Measurements from ENCODE around the gene POLR2B. TPM values are rescaled to one million over a fixed set of nuclear protein-coding genes. Genes with fewer than 3 reads are reported as not detected.
"Not testable (repeated sequence)": the region's sequence is repeated elsewhere in the genome, so short reads cannot be mapped to it uniquely, and the experiment has no call there.

Gene POLR2B
- total RNA-seq, 1 donor from 2014 or later = 132 TPM

DNA sequence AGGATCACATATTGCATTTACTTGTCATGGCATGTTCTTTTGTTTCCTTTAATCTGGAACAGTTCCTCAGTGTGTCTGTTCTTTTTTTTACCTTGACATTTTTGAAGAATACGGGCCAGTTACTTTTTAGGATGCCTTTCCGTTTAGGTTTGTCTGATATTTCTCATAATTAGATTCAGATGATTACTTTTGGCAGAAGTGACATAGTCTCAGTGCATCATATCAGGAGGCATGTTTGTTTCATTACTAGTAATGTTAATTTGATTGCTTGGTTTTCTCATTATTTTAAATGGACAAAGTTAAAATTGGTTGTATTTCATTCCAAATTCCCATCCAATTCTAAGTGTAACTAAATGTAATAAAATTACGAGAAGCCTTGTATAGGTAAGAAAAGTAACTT is 8.3 kb downstream of the POLR2B start:
- DNase-seq (ENCODE audit: low read depth) = no peak

DNA sequence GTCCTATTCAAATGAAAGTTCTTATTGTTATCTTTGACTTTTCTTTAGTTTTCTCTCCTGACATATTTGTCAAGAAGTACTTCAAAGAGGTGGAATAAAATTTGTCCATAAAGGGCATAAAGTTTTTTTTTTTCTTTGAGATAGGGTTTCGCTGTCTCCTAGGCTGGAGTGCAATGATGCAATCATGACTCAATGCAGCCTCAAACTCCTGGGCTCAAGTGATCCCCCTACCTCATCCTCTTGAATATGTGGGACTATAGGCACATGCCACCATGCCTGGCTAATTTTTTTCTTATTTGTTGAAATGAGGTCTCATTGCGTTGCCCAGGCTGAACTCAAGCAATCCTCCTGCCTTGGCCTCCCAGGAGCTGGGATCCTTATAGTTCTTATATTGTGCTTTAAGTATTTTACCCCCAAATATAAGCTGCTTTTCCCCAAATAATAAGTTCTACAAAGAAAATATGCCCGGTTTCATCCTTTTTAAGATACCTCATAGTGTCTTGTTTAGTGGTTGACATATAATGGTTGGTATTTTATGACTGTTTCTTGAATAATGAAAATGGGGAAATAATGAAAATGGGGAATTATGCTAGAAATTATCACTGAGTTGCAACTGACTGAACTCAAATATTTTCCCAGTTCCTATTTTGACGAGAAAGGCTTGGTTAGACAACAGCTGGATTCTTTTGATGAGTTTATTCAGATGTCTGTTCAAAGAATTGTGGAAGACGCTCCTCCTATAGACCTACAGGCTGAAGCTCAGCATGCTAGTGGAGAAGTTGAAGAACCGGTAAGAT is 11.6 kb downstream of the POLR2B start:
- DNase-seq (ENCODE audit: low read depth) = peak; percentile 13

DNA sequence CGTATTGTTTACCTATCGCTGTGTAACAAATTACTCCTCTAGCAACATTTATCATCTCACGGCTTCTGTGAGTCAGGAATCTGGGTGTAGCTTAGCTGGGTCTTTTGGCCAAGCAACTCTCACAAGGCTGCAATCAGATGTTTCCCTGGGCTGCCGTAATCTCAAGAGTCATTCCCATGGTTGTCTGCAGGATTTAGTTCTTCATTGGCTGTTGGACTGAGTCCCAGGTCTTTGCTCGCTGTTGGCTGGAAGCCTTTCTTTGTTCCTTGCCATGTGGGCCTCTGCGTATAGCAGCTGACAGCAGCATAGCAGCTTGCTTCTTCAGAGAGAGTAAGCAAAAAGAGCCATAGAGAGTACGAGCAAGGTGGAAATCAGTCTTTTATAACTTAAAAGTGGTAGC is 16.8 kb downstream of the POLR2B start:
- no peak for DNase-seq (ENCODE audit: low read depth)

DNA sequence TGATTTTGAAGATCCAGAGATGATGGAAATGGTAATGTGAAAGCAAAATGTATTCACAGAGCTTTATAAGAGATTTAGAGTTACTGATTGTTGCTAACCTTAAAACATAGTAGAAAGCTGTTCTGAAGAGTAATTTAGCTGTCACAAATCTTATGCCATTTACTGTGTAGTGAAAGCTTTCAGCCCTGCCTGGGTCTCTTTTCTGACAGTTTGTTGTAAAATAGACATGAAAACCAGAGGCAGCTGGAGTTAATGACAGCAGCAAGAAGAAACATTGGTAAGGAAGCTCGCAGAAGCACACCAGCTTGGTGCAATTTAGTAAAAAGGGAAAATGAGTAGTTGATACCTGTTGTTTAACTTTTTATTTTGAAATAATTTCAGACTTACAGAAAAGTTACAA is 21.1 kb downstream of the POLR2B start:
- DNase-seq (ENCODE audit: low read depth) = no peak

DNA sequence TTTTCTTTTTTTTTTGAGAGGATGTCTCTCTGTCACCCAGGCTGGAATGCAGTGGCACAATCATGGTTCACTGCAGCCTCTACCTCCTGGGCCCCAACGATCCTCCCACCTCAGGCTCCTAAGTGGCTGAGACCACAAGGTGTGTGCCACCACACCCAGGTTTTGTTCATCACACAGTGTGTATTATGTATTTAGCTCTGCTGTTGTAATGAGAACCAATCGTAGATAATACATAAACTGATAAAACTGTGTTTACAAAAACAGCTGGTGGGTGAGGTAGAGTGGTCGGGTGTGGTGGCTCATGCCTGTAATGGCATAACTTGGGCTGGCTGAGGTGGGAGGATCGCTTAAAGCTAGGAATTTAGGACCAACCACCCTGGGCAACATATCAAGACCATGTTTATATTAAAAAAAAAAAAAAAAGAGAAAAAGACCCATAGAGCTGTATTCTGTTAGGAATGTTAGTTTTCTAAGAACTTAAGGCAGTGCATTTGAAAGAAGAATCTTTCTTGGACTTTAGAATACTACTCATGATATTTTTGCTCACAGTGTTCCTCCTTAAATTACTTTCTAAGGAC is 34.9 kb downstream of the POLR2B start:
- no peak for DNase-seq (ENCODE audit: low read depth)

DNA sequence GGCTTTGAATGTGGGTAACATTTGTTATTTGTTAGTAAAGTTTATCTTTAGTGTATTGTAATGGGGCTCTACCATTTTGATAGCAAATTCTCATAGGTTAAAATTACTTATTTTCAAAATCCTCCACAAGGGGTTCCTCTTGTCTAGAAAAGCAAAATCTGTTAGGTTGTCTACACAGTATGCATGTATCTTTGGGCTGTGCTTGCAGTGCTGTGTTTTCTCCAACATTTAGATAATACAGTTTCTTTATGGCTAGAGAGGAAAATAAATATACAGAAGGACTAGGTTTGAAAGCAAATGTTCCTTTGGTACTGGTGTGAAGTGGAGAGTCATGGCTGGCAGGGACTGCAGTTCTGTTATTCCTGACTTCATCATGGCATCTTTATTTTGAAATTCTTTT is 40.3 kb downstream of the POLR2B start:
- no peak for DNase-seq (ENCODE audit: low read depth)

DNA sequence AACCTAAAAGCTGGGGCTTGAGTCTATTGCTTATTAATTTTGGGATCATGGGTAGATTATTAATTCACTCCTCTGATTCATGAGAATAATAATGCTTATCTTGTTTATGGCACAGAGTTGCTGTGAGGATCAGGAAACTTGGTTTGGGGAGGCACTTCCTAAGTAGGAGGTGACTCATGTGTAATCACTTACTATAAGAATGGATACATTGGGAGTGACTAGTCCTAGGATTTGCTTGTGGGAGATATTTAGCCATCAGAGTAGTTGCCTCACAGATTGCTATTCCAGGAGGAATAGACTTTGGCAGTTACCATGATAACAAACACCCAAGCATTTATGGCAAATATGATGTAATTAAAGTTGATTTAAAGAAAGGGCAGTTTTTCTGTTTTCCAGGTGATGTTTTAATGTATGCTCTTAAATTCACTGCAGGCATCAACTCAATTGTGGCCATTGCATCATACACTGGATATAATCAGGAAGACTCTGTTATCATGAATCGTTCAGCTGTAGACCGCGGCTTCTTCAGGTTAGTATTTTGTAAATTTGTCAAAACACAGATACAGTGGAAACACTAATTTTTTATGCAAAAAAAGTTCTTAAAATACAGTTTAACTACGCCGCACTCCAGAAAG is 41.9 kb downstream of the POLR2B start:
- DNase-seq (ENCODE audit: low read depth) = peak; percentile 92

DNA sequence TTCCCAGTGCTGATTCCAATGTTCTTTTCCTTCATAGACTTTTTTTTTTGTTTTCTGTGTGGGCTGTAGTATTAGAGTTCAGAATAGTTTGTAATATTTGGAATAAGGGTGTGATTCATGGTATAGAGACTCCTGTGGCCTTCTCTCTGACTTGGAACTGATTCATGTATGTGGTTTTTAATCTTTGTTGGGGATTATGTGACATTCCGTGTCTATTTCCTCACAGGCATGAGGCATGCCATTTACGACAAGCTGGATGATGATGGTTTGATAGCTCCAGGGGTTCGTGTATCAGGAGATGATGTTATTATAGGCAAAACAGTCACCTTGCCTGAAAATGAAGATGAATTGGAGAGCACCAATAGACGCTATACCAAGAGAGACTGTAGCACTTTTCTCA is 44.4 kb downstream of the POLR2B start:
- DNase-seq (ENCODE audit: low read depth) = peak; percentile 54

DNA sequence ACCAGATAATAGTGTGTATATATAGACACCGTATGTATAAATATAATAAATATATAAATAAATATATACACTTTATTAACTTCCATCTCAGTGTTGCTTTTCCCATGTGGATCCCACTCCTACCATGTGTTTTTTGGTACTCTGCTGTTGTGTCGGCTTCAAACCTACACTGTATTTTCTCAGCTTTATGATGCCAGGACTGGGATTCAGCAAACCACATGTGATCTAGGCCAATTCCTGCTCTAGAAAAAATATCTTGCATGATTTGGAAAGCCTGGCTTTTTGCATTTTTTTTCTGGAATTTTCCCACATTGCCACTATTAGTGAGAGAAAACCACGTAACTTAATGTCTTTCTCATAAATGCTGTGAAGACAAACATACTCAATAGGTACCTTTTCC is 55.8 kb downstream of the POLR2B start:
- no peak for DNase-seq (ENCODE audit: low read depth)

DNA sequence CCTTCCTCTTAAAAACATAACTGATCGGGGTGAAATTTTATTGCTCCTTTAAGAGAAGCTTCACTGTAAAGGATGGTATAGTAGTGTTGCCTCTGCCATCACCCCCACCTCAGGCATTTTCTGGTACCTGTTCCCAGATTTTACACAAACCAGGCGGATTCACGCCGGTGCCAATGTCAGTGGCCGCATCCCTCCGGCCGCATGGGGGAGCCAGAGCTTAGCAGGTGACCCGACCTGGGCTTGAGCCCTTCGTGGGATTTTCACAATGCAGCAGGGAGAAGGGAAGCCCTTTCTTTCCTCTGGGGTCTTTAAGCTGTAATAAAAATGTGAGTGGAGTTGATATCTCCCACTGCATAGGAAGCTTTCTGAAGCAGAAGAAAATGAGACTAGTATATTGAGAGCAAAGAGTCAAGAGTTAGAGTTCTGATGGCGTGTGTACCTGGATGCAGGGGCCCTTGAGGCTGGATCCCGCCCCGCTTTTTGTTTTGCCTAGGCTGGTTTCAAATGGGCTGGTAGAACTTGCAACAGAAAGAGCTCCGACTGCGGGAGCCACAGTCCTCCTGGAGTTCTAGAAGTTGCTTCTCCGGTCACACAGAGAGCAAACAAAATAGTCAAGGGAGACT is 59.4 kb downstream of the POLR2B start:
- DNase-seq (ENCODE audit: low read depth) = no peak

DNA sequence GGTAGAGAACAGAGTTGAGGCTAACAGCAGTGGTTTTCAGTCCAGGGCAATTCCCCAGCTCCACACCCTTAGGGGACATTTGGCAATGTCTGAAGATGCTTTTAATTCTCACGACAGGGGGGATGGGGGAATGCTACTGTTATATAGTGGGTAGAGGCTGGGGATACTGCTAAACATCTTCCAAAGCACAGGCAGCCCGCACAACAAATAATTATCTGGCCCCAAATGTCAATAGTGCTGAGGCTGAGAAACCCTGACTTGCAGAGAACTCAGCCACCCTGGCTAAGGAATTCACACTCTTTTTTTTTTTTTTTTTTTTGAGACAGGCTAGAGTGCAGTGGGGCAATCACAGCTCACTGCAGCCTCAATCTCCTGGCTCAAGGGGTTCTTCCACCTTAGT is 60.6 kb downstream of the POLR2B start:
- no peak for DNase-seq (ENCODE audit: low read depth)

DNA sequence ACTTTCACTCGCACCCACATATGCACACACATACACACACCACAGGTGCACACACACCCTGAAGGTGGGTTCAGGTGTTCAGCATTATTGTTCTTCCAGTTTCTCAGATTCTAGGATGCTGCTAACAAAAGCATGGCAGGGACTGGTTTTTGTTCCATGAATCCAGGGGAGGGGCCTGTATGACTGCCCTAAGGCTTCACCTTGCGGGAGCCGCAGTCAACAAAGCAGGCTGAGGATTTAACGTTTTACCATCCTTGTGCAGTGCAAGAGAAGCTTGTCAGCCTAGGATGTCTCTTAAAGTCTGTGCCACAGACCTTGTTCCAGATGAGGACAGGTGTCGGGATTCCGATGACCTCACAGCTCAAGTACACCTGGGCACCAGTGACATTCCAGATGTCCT is 61.8 kb downstream of the POLR2B start:
- no peak for DNase-seq (ENCODE audit: low read depth)

DNA sequence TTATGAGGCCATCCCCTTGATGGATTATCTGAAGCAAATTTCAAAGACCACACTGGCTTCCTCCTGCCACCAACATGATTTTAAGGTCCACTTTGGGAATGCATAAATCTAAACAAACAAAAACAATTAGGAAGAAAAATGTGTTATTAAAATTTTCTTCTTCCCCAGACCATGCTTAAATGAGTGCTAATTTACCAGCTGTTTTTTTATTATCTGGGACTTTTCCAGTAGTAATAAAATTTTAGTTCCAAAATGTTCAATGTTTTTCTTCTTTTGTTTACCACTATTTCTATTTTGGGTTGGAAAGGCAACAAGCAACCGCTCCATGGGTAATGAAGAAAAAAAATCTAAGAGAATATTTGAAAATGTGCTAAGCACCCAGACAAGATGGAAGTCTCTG is 62.3 kb downstream of the POLR2B start:
- no peak for DNase-seq (ENCODE audit: low read depth)

DNA sequence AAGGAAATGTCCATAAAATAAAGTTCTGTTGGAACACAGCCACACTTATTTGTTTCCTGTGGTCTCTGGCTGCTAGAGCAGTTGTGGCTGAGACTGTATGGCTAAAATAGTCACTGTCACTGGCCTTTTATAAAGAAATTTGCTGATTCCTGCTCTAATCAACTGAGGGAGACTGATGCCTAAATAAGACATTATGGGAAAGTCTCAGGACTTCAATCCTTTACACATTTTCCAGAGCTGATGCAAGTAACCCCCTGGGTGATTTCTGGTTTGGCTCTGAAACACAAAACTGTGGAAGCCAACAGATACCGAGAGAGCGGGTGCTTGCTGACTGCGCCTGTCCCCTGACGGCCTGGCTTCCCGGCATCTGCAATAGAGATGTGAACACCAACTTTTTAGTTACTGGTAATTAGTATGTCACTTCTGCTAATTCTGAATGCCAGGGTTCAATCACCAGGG is 64.0 kb downstream of the POLR2B start:
- no peak for DNase-seq (ENCODE audit: low read depth)

DNA sequence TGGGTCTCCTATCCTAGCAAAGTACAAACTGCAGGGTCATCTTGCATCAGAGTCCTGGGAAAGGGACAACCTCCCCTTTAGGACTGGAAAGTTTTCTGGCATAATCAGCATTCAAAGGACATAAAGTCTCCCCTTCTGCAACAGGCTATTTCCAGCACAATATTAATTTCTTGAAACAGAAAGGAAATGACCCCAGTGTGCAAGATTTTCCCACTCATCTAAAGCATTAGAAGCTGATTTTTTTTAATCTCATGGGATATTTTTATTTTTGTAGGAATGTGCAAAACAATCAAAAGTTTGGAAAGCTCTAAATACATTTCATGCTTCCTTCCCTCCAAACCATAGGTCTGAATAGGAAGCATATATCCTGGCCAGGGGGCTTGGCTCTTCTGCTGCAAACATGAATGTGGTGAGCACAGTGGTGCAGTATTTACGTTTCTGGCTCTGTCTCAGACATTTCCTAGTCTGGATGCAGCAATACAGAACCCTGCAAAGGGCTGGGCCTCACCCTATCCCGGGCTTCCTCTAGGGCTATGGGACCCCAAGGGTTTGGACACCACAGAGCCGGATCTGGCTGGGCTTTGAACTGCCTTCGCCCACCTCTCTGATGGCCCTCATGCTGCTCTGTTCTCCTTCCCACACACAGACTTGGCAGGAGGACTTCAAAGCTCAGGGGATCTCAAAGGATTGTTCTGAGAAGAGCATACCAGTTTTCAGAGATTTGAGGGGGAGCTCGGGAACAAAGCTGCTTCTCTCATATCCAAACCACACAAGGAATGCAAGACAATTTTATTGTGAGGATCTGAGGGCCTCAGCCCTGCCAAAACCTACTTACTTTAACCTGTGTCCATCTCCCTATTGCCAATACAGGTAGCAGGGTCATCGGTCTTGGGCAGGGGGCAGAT is 64.9 kb downstream of the POLR2B start:
- no peak for DNase-seq (ENCODE audit: low read depth)

DNA sequence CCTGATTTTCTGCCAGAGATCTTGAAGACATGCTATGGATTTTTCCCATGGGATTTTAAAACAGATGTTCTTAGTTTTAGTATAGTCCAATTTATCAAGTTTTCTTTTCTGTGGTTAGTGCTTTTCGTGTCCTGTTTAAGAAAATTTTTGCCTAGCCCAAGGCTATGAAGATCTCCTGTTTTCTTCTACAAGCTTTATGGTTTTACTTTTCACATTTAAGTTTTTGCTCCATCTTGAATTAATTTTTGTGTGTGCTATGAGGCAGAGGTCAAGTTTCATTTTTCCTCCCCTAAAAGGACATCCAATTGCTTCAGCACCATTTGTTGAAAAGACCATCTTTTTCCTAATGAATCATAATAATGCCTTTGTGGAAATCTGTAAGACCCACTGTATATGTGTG is 65.6 kb downstream of the POLR2B start:
- no peak for DNase-seq (ENCODE audit: low read depth)

DNA sequence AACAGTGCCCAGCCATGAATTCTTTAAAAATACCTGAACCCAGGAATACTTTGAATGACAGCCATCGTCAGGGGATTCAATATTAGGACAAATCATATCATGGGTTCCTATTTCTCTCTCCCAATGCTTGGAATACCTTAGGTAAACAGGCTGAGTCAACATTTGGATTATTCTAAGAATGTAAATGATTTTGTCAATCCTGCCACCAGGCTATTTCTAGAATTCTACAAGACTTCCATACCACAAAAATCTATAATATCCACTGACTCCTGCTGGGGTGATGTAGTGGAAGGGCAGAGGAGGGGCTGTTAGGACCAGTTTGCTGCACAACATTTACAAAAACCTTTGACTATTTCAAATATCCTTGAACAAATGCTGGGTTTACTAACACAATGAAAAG is 66.3 kb downstream of the POLR2B start:
- DNase-seq (ENCODE audit: low read depth) = peak; percentile 70

DNA sequence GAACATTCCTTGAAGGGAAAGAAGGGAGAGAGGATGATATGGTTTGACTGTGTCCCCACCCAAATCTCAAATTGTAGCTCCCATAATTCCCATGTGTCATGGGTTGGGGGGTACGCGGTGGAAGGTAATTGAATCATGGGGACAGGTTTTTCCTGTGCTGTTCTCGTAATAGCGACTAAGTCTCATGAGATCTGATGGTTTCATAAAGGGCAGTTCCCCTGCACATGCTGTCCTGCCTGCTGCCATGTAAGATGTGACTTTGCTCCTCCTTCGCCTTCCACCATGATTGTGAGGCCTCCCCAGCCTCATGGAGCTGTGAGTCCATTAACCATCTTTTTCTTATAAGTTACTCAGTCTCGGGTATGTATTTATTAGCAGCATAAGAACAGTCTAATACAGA is 68.3 kb downstream of the POLR2B start:
- DNase-seq (ENCODE audit: low read depth) = not testable (repeated sequence)

DNA sequence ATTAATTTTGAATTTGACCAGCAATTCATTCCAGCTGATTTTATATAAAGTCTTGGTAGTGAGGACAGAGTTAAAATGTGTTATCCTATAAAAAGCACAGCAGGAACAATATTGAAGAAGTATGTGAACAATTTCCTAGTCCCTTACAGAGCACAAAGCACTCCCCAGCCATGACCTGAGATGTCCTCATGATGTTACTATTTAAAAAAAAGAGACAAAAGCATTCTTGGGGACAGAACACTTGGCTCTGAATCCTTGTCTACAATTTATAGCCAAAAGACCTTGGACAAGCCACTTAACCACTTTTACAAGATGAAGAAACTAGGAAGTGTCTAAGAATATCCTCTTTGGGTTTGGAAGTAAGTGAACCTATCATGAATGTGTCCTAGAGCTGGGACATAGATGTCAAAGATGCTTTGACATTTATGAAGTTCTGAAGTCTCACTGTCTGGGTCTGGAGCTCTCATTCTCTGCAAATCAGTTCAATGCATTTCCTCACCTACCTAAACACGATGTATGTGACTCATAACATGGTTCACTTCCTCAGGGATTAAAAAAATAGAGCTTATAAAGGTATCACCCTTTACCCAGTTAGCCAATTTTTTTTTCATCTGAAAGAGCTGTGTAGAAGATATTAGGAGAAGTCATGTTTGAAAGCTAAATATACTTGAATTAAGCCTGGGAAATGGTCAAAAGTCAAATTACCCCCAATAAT is 70.1 kb downstream of the POLR2B start:
- peak; percentile 69 for DNase-seq (ENCODE audit: low read depth)

DNA sequence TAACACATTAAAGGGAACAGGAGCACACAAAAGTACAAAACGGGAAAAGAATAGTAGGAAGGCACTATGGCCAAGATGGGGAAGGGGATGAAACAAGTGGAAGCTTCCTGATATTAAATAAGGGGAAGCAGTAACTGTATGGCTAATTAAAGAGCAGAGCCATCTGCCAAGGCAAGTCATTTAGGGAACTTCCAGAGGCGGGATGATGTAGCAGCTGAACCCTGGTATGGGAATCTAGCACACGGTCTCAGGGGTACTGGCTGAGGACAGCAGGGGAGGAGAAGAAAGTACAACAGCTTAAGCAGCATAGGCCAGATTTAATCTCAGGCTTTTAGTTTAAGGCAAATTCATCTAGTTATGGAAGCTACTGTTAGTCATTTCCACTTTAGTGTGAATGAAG is 72.4 kb downstream of the POLR2B start:
- DNase-seq (ENCODE audit: low read depth) = no peak

DNA sequence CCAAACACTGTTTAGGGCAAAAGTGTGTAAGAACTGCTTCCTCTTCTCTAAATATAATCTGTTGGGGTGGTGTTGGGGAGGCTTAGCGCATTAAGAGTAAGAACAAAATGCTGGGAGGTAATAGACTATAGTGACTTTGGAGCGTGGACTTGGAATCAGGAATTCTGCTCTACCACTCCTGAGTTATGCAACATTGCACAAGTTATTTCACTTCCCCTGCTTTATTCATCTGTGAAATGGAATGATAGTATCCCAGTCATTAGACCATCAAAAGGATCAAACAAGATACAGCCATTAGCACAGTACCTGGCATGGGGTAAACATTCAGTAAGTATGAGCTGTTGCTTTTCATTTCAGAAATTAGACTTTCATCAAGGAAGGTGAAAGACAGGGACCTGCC is 72.8 kb downstream of the POLR2B start:
- peak; percentile 69 for DNase-seq (ENCODE audit: low read depth)
